Measurements from ENCODE around the gene ALKBH3. TPM values are rescaled to one million over a fixed set of nuclear protein-coding genes. Genes with fewer than 3 reads are reported as not detected.

Gene ALKBH3
- total and polyA plus RNA-seq, 4 donors = 7.8 to 17.2 (median 13.8) TPM

DNA sequence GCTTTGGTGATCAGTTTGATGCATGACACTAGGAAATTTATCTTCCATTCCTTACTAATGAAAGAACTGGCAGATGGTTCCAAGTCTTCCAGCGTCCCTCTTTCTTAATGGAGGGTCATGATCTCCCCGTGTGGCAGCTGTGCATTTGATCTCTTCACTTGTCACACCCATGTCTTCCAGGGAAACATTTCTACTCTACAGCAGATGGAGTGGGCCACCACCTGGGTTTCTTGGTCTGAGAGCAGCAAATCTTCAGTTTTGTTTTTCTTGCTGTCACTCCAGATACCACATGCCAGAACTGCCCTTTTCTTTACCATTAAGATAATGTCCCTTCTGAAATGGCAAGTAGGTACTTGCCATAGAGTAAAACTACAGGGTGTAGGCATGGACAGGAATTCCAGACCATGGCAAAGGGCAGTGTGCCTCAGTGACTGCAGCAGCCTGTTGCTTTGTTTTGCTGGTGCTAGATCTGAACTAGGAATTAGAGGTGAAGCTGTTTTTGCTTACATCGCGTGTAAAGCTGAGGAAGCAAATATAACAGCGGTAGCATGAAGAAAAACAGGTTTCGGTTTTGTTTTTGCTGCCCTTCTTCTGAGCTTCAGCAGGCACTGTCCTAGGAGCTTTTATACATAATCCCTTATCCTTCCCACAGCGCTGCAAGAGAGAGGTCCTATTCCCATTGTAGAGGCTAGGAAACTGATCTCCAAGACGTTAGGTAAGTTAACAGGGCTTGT is 41.1 kb downstream of the ALKBH3 start:
- no peaks in the 10 kb centered on the region for H3K27me3 ChIP-seq (ENCODE audit: control insufficient read depth in 4 of 4, insufficient read depth in 4 of 4, low read length in 3 of 4)
- H3K4me1 ChIP-seq (ENCODE audit: control insufficient read depth in 4 of 4, insufficient read depth in 4 of 4, low read length in 3 of 4) = peaks cover 0 to 6% (median 2%) of the 10 kb centered on the region in 4 donors
- no peak for DNase-seq (ENCODE audit: low spot score)
- no peaks in the 10 kb centered on the region for H3K9me3 ChIP-seq (ENCODE audit: control insufficient read depth in 4 of 4, low read length in 3 of 4)
- H3K9ac ChIP-seq (ENCODE audit: low read depth in 1 of 2, low read length in 2 of 2) = no peak overlapping the region
- no peak overlapping the region for H3K4me3 ChIP-seq (ENCODE audit: low read depth in 1 of 3, low read length in 3 of 3)
- 74% methylated on average over 8 of the region's 8 CpGs for WGBS
- H3K27ac ChIP-seq (ENCODE audit: low read depth in 1 of 2, low read length in 2 of 2) = peak overlapping the region; percentile 45 to 76
- H3K36me3 ChIP-seq (ENCODE audit: control insufficient read depth in 4 of 4, insufficient read depth in 3 of 4, low read depth in 1 of 4, low read length in 3 of 4) = peaks cover 0 to 13% (median 7%) of the 10 kb centered on the region in 4 donors
- TF ChIP-seq JUND (IDR thresholded peaks at IDR 0.05) (no peak), RXRA (IDR thresholded peaks at IDR 0.05) (no peak), NR2F2 (IDR thresholded peaks at IDR 0.05) (no peak), ATF3 (IDR thresholded peaks at IDR 0.05) (no peak), FOXA2 (IDR thresholded peaks at IDR 0.05) (no peak), TAF1 (conservative IDR thresholded peaks at IDR 0.05) (no peak)

- WGBS = 83% methylated on average over 3 of the region's 3 CpGs
Measured at GRCh38 chr11:43922295-43922648, 41.6 kb downstream of the ALKBH3 start.

DNA sequence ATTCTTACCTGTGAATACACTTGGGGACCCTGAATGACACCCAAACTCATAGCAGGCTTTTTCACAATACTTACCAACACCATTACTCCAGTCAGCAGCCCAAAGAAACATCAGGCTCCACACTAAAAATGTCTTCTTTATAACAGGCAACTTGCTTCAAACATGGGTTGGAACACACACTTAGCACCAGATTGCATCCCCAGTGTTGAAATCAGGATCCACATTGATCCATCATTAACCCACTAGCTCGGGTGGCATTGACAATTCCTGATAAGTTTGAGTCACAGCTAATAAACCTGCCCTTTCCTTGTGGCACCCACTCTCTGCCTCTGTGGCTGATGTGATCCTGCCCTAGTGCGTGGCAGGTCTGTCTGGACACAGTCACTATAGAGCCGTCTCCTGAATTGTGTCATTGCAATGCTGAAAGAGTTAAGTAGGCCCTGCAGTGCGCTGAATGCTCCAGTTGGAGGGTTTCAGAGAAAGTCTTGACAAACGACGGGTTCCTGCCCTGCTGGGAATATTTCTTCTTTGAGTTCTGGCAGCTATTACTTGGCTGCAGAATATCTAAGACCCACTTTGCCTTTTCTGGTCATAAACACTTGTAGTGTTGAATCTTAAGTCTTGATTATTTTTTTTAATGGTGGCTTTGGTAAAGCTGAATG is 42.2 kb downstream of the ALKBH3 start:
- H3K27ac ChIP-seq (ENCODE audit: low read depth in 1 of 2, low read length in 2 of 2) = peak overlapping the region; percentile 45 to 76
- no peak for DNase-seq (ENCODE audit: low spot score)
- peaks cover 0 to 6% (median 2%) of the 10 kb centered on the region in 4 donors for H3K4me1 ChIP-seq (ENCODE audit: control insufficient read depth in 4 of 4, insufficient read depth in 4 of 4, low read length in 3 of 4)
- no peak overlapping the region for H3K9ac ChIP-seq (ENCODE audit: low read depth in 1 of 2, low read length in 2 of 2)
- H3K9me3 ChIP-seq (ENCODE audit: control insufficient read depth in 4 of 4, low read length in 3 of 4) = no peaks in the 10 kb centered on the region
- no peaks in the 10 kb centered on the region for H3K27me3 ChIP-seq (ENCODE audit: control insufficient read depth in 4 of 4, insufficient read depth in 4 of 4, low read length in 3 of 4)
- H3K4me3 ChIP-seq (ENCODE audit: low read depth in 1 of 3, low read length in 3 of 3) = no peak overlapping the region
- WGBS = 75% methylated on average over 6 of the region's 6 CpGs
- peaks cover 0 to 13% (median 7%) of the 10 kb centered on the region in 4 donors for H3K36me3 ChIP-seq (ENCODE audit: control insufficient read depth in 4 of 4, insufficient read depth in 3 of 4, low read depth in 1 of 4, low read length in 3 of 4)
- no peak for TF ChIP-seq HNF4G (IDR thresholded peaks at IDR 0.05)
- TF ChIP-seq FOXA1 (IDR thresholded peaks at IDR 0.05) = no peak
- no peak for TF ChIP-seq YY1 (IDR thresholded peaks at IDR 0.05)
- no peak for TF ChIP-seq ZBTB33 (IDR thresholded peaks at IDR 0.05)
- TF ChIP-seq, protein P1, sequence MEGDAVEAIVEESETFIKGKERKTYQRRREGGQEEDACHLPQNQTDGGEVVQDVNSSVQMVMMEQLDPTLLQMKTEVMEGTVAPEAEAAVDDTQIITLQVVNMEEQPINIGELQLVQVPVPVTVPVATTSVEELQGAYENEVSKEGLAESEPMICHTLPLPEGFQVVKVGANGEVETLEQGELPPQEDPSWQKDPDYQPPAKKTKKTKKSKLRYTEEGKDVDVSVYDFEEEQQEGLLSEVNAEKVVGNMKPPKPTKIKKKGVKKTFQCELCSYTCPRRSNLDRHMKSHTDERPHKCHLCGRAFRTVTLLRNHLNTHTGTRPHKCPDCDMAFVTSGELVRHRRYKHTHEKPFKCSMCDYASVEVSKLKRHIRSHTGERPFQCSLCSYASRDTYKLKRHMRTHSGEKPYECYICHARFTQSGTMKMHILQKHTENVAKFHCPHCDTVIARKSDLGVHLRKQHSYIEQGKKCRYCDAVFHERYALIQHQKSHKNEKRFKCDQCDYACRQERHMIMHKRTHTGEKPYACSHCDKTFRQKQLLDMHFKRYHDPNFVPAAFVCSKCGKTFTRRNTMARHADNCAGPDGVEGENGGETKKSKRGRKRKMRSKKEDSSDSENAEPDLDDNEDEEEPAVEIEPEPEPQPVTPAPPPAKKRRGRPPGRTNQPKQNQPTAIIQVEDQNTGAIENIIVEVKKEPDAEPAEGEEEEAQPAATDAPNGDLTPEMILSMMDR (IDR thresholded peaks at IDR 0.05; ENCODE audit: low read depth, low read length, missing input control) = no peak
- TF ChIP-seq GABPA (IDR thresholded peaks at IDR 0.05 in 1 of 2, conservative IDR thresholded peaks at IDR 0.05 in 1 of 2) = no peak
- TF ChIP-seq SP1 (IDR thresholded peaks at IDR 0.05) = no peak
- no peak for TF ChIP-seq NR2F2 (IDR thresholded peaks at IDR 0.05)
- no peak for TF ChIP-seq RXRA (IDR thresholded peaks at IDR 0.05)
- no peak for TF ChIP-seq HNF4A (conservative IDR thresholded peaks at IDR 0.05)
- TF ChIP-seq, protein P2, sequence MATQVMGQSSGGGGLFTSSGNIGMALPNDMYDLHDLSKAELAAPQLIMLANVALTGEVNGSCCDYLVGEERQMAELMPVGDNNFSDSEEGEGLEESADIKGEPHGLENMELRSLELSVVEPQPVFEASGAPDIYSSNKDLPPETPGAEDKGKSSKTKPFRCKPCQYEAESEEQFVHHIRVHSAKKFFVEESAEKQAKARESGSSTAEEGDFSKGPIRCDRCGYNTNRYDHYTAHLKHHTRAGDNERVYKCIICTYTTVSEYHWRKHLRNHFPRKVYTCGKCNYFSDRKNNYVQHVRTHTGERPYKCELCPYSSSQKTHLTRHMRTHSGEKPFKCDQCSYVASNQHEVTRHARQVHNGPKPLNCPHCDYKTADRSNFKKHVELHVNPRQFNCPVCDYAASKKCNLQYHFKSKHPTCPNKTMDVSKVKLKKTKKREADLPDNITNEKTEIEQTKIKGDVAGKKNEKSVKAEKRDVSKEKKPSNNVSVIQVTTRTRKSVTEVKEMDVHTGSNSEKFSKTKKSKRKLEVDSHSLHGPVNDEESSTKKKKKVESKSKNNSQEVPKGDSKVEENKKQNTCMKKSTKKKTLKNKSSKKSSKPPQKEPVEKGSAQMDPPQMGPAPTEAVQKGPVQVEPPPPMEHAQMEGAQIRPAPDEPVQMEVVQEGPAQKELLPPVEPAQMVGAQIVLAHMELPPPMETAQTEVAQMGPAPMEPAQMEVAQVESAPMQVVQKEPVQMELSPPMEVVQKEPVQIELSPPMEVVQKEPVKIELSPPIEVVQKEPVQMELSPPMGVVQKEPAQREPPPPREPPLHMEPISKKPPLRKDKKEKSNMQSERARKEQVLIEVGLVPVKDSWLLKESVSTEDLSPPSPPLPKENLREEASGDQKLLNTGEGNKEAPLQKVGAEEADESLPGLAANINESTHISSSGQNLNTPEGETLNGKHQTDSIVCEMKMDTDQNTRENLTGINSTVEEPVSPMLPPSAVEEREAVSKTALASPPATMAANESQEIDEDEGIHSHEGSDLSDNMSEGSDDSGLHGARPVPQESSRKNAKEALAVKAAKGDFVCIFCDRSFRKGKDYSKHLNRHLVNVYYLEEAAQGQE (IDR thresholded peaks at IDR 0.05) = no peak
- TF ChIP-seq TAF1 (conservative IDR thresholded peaks at IDR 0.05) = no peak
- no peak for TF ChIP-seq ATF3 (IDR thresholded peaks at IDR 0.05)
- TF ChIP-seq JUND (IDR thresholded peaks at IDR 0.05) = no peak
- TF ChIP-seq RAD21 (IDR thresholded peaks at IDR 0.05) = no peak

More at GRCh38 chr11:43922295-43922648, 41.6 kb downstream of the ALKBH3 start:
- TF ChIP-seq GABPA (IDR thresholded peaks at IDR 0.05 in 1 of 2, conservative IDR thresholded peaks at IDR 0.05 in 1 of 2) = no peak
- no peak for TF ChIP-seq FOXA1 (IDR thresholded peaks at IDR 0.05)
- no peak for TF ChIP-seq FOXA2 (IDR thresholded peaks at IDR 0.05)
- TF ChIP-seq, protein P3, sequence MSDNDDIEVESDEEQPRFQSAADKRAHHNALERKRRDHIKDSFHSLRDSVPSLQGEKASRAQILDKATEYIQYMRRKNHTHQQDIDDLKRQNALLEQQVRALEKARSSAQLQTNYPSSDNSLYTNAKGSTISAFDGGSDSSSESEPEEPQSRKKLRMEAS (IDR thresholded peaks at IDR 0.05) = no peak
- TF ChIP-seq HNF4G (IDR thresholded peaks at IDR 0.05) = no peak
- no peak for TF ChIP-seq RAD21 (IDR thresholded peaks at IDR 0.05)
- no peak for TF ChIP-seq HNF4A (conservative IDR thresholded peaks at IDR 0.05)
- TF ChIP-seq EGR1 (IDR thresholded peaks at IDR 0.05; ENCODE audit: low read depth in 2 of 2) = no peak
- Histone ChIP-seq H3K9ac (ENCODE audit: low read depth in 1 of 2, low read length in 2 of 2) (no peak overlapping the region), H3K4me3 (ENCODE audit: low read depth in 1 of 3, low read length in 3 of 3) (no peak overlapping the region), H3K4me1 (ENCODE audit: control insufficient read depth in 4 of 4, insufficient read depth in 4 of 4, low read length in 3 of 4) (peaks cover 0 to 6% (median 2%) of the 10 kb centered on the region in 4 donors), H3K9me3 (ENCODE audit: control insufficient read depth in 4 of 4, low read length in 3 of 4) (no peaks in the 10 kb centered on the region), H3K27ac (ENCODE audit: low read depth in 1 of 2, low read length in 2 of 2) (peak overlapping the region; percentile 45 to 76), H3K36me3 (ENCODE audit: control insufficient read depth in 4 of 4, insufficient read depth in 3 of 4, low read depth in 1 of 4, low read length in 3 of 4) (peaks cover 0 to 13% (median 7%) of the 10 kb centered on the region in 4 donors), H3K27me3 (ENCODE audit: control insufficient read depth in 4 of 4, insufficient read depth in 4 of 4, low read length in 3 of 4) (no peaks in the 10 kb centered on the region)
- no peak for DNase-seq (ENCODE audit: low spot score)
